Measurements from ENCODE around the gene FEM1A.
"Not testable (repeated sequence)": the region's sequence is repeated elsewhere in the genome, so short reads cannot be mapped to it uniquely, and the experiment has no call there.

Gene FEM1A, protein sequence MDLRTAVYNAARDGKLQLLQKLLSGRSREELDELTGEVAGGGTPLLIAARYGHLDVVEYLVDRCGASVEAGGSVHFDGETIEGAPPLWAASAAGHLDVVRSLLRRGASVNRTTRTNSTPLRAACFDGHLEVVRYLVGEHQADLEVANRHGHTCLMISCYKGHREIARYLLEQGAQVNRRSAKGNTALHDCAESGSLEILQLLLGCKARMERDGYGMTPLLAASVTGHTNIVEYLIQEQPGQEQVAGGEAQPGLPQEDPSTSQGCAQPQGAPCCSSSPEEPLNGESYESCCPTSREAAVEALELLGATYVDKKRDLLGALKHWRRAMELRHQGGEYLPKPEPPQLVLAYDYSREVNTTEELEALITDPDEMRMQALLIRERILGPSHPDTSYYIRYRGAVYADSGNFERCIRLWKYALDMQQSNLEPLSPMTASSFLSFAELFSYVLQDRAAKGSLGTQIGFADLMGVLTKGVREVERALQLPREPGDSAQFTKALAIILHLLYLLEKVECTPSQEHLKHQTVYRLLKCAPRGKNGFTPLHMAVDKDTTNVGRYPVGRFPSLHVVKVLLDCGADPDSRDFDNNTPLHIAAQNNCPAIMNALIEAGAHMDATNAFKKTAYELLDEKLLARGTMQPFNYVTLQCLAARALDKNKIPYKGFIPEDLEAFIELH

GRCh38 chr19:4791183-4792018 is at the start of gene FEM1A:
Gene FEM1A (plus strand): TSS chr19:4791734. CDS start chr19:4791855, 121 bp downstream.
- Histone ChIP-seq H3K36me3 (peaks cover 31% of the 10 kb centered on the region), H3K27me3 (ENCODE audit: insufficient read depth, low read depth, severe bottlenecking) (no peaks in the 10 kb centered on the region), H3K9me3 (ENCODE audit: severe bottlenecking) (no peaks in the 10 kb centered on the region), H3K4me3 (ENCODE audit: low read depth, low read length) (peak within 1 kb of the TSS; percentile 71), H3K27ac (peak within 1 kb of the TSS; percentile 96)
- DNase-seq, result peak; percentile 99
- TF ChIP-seq, protein P1, sequence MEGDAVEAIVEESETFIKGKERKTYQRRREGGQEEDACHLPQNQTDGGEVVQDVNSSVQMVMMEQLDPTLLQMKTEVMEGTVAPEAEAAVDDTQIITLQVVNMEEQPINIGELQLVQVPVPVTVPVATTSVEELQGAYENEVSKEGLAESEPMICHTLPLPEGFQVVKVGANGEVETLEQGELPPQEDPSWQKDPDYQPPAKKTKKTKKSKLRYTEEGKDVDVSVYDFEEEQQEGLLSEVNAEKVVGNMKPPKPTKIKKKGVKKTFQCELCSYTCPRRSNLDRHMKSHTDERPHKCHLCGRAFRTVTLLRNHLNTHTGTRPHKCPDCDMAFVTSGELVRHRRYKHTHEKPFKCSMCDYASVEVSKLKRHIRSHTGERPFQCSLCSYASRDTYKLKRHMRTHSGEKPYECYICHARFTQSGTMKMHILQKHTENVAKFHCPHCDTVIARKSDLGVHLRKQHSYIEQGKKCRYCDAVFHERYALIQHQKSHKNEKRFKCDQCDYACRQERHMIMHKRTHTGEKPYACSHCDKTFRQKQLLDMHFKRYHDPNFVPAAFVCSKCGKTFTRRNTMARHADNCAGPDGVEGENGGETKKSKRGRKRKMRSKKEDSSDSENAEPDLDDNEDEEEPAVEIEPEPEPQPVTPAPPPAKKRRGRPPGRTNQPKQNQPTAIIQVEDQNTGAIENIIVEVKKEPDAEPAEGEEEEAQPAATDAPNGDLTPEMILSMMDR (IDR thresholded peaks at IDR 0.05; ENCODE audit: low read depth, low read length), result peak; percentile 93

DNA sequence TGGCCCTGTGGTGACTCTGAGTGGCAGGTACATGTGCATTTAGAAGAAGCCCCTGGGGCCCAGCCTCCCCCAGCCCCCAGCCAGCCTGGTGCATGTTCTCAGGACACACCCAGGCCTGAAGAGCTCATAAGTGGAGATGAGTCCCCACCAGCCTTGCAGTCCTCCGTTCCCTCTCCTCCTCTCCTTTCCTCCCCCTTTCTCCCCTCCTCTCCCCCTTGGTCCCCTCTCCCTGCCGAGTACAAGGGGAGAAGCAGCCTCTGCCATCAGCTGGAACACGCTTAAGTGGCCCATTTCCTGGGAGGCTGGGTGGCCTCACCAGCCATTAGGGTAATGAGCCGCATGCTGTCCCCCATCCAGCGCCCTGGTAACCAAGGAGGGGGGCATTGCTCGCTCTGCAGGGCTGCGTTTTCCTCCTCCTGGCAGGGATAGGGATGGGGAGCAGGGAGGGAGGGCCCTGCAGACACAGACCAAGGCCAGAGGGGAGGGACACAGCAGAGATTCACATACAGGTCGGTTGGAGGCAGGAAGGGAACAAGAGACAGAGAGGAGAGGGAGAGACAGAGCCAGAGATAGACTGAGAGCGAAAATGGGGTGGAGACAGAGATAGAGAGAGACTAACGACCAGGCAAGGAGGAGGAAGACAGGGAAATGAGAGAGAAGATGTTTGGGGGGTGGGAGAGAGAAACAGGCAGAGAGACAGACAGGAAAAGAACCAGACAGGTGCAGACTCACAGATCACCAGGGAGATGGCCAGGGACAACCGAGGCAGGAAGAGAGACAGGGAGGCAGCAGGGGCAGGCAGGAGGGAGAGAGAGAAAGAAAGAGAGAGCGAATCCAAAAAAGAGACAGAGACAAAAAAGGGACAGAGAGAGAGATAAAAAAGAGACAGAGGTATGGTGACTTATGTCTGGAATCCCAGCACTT is 48.5 kb upstream of the FEM1A start:
- Histone ChIP-seq H3K9me3 (ENCODE audit: severe bottlenecking) (no peaks in the 10 kb centered on the region), H3K36me3 (no peaks in the 10 kb centered on the region), H3K27me3 (ENCODE audit: insufficient read depth, low read depth, severe bottlenecking) (no peaks in the 10 kb centered on the region), H3K4me3 (ENCODE audit: low read depth, low read length) (no peak overlapping the region), H3K27ac (peak overlapping the region; percentile 66)
- peak; percentile 75 for DNase-seq
- TF ChIP-seq, protein P1 (IDR thresholded peaks at IDR 0.05; ENCODE audit: low read depth, low read length), result no peak

DNA sequence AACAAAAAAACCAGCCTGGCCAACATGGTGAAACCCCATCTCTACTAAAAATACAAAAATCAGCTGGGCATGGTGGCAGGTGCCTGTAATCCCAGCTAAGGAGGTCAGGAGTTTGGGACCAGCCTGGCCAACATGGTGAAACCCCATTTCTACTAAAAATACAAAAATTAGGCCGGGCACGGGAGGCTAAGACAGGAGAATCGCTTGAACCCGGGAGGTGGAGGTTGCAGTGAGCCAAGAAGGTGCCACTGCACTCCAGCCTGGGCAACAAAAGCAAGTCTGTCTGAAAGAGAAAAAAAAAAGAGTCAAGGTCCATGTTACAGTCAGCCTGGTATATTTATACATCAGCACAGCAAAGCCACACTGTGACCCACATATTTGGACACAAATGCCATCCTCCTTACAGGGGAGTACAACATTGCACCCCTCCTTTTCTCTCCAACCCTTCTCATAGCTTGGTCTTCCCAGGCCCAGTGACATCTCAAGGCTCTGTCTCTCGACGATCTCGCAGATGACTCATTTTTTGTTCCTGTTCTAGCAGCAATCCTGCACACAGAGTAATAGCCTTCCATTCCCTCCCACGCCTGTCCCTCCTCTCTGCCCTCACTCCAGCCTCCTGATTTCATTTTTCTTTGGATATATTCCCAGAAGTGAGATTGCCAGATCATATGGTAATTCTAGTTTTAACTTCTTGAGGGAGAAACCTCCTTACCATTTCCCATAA is 46.9 kb upstream of the FEM1A start:
- Histone ChIP-seq H3K27ac (no peak overlapping the region; the same call in 1 of the 2 replicates), H3K27me3 (ENCODE audit: insufficient read depth, low read depth, severe bottlenecking) (no peaks in the 10 kb centered on the region), H3K9me3 (ENCODE audit: severe bottlenecking) (no peaks in the 10 kb centered on the region), H3K4me3 (ENCODE audit: low read depth, low read length) (no peak overlapping the region), H3K36me3 (no peaks in the 10 kb centered on the region)
- DNase-seq, result no peak
- TF ChIP-seq, protein P1 (IDR thresholded peaks at IDR 0.05; ENCODE audit: low read depth, low read length), result no peak

GRCh38 chr19:4745175-4745574 is 46.4 kb upstream of the FEM1A start:
- not testable (repeated sequence) for H3K27me3 ChIP-seq (ENCODE audit: insufficient read depth, low read depth, severe bottlenecking); H3K36me3 ChIP-seq; DNase-seq; H3K4me3 ChIP-seq (ENCODE audit: low read depth, low read length); H3K9me3 ChIP-seq (ENCODE audit: severe bottlenecking)
- H3K27ac ChIP-seq, result peak overlapping the region; percentile 40; the same call in 1 of the 2 replicates

DNA sequence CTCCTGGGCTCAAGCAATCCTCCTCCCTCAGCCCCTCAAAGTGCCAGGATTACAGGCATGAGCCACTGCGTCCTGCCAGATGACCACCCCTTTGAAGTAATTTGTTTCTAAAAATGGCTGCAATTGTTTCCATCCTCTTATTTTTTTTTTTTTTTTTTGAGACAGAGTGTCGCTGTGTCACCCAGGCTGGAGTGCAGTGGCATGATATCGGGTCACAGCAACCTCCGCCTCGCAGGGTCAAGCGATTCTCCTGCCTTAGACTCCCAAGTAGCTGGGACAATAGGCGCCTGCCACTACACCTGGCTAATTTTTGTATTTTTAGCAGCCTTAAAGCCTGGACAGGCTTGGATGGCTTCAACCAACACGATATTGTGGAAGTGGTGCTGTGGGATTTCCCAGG is 45.5 kb upstream of the FEM1A start:
- TF ChIP-seq, protein P1 (IDR thresholded peaks at IDR 0.05; ENCODE audit: low read depth, low read length), result no peak
- no peaks in the 10 kb centered on the region for H3K27me3 ChIP-seq (ENCODE audit: insufficient read depth, low read depth, severe bottlenecking)

More for the DNA sequence above, 45.5 kb upstream of the FEM1A start:
- Histone ChIP-seq H3K4me3 (ENCODE audit: low read depth, low read length) (no peak overlapping the region), H3K36me3 (no peaks in the 10 kb centered on the region), H3K27ac (peak overlapping the region; percentile 42), H3K9me3 (ENCODE audit: severe bottlenecking) (no peaks in the 10 kb centered on the region)
- no peak for DNase-seq
